Measurements from ENCODE around the gene FKBP10.
"Not testable (repeated sequence)": the region's sequence is repeated elsewhere in the genome, so short reads cannot be mapped to it uniquely, and the experiment has no call there.

FKBP10 gene

GRCh38 chr17:41839448-41839847 is 26.6 kb downstream of the FKBP10 start:
- DNase-seq (ENCODE audit: low read depth in 2 of 2) = not testable (repeated sequence)

- DNase-seq (ENCODE audit: low read depth in 2 of 2) = not testable (repeated sequence)
These were observed 28.0 kb downstream of the FKBP10 start for GRCh38 chr17:41840781-41841180.

- no peak for DNase-seq (ENCODE audit: low read depth in 2 of 2)
These were observed 32.2 kb downstream of the FKBP10 start for GRCh38 chr17:41844971-41845370.

- DNase-seq (ENCODE audit: low read depth in 2 of 2) = no peak
These were observed 36.0 kb downstream of the FKBP10 start for GRCh38 chr17:41848788-41849187.

GRCh38 chr17:41849251-41849990 is 36.6 kb downstream of the FKBP10 start:
- no peak for DNase-seq (ENCODE audit: low read depth in 2 of 2)

- DNase-seq (ENCODE audit: low read depth in 2 of 2) = not testable (repeated sequence)
These were observed 38.6 kb downstream of the FKBP10 start for GRCh38 chr17:41851382-41851781.

GRCh38 chr17:41860254-41860931 is 47.6 kb downstream of the FKBP10 start:
- no peak for DNase-seq (ENCODE audit: low read depth in 2 of 2)

GRCh38 chr17:41863074-41863848 is 50.5 kb downstream of the FKBP10 start:
- peak in 1 of 2 donors; percentile 16 for DNase-seq (ENCODE audit: low read depth in 2 of 2)

- DNase-seq (ENCODE audit: low read depth in 2 of 2) = no peak
These were observed 51.7 kb downstream of the FKBP10 start for GRCh38 chr17:41864498-41864835.

- peak; percentile 82 for DNase-seq (ENCODE audit: low read depth in 2 of 2)
These were observed 52.2 kb downstream of the FKBP10 start, which contains the start of gene KLHL11 for GRCh38 chr17:41864836-41865595. Gene KLHL11, minus strand, starts transcription at chr17:41865423. Its CDS starts 53 bp downstream, at chr17:41865370.

GRCh38 chr17:41865596-41865893 is 52.7 kb downstream of the FKBP10 start:
- no peak for DNase-seq (ENCODE audit: low read depth in 2 of 2)

GRCh38 chr17:41868568-41868967 is 55.8 kb downstream of the FKBP10 start:
- DNase-seq (ENCODE audit: low read depth in 2 of 2) = no peak

- no peak for DNase-seq (ENCODE audit: low read depth in 2 of 2)
These were observed 56.6 kb downstream of the FKBP10 start for GRCh38 chr17:41869426-41869825.

GRCh38 chr17:41870097-41870496 is 57.3 kb downstream of the FKBP10 start:
- DNase-seq (ENCODE audit: low read depth in 2 of 2) = no peak

- DNase-seq (ENCODE audit: low read depth in 2 of 2) = no peak
These were observed 57.8 kb downstream of the FKBP10 start for GRCh38 chr17:41870627-41871026.

GRCh38 chr17:41871789-41872188 is 59.0 kb downstream of the FKBP10 start:
- DNase-seq (ENCODE audit: low read depth in 2 of 2) = no peak
